ENCODE measurements around the gene COL5A1.

Gene COL5A1

DNA sequence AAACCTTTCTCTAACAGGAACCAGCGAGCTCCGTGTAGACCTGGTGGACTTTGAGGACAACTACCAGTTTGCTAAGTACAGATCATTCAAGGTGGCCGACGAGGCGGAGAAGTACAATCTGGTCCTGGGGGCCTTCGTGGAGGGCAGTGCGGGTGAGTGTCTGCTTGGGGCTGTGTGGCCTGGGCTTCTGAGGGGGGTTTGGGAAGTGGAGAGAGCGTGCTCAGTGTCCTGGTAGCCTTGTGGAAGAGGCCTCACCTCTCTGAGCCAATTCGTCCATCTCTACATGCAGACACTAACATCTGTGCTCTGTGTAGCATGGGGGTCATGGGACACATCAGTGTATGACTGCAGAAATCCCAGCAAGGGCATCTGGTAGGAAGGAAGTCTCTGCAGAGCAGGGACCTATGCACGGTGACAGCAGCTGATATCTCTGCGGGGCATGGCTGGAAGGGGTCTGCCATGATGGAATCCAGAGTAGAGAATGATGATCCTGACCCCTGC, 244.9 kb downstream of the COL5A1 start:
- no peak for DNase-seq

DNA sequence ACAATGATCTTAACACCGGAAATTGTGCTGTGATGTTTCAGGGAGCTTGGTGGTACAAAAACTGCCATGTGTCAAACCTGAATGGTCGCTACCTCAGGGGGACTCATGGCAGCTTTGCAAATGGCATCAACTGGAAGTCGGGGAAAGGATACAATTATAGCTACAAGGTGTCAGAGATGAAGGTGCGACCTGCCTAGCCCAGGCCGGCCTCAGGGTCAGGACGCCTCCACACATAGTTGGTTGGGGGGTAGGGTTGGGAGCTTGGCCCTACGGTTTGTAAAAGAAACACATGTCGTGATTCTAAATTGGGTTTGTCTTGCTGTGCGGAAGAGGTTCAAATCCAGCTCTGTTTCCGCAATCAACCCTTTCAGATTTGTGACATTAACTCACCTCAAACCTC, 245.6 kb downstream of the COL5A1 start:
- DNase-seq: no peak

DNA sequence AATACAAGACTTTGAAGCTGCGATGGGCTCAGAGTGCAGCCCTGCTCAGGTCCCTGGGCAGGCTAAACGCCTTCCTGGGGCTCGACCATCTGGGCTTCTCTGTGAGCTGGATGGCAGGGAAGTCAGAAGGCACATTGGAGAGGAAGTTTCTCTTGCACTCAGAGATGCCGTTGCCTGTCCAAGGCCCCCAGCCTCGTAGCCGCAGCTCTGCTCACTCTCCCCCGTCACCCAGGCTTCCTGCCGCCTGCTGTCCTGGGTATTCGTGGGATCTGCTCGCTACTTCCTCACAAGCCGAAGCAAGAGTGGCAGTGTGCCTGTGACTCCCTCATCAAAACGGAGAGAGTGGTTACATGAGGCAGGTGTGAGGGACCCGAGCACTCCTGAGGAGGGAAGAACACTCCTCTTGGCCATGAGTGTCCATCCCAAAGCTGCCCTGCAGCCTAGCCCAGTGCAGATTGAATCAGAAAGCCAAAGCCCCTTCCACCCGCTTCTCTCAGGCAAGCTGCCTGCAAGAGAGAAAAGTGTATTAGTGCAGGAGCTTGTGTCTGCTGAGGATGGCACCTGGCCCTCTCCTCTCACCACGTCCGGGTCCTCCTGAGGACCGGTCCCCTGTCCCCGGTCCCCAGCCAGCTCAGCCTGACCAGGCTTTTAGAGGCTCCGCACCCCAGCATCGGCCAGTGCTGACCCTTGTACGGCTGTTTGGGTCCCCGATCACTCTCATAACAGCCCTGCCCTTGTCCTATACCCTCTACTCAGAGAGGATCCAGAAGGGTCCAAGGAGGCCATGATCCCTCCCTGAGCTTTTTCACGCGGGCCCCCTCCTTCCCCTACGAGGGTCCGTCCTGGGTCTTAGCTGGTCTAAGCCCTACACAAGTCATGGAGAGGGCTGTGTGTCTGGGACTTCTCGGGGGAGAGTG, 246.3 kb downstream of the COL5A1 start:
- no peak for DNase-seq

DNA sequence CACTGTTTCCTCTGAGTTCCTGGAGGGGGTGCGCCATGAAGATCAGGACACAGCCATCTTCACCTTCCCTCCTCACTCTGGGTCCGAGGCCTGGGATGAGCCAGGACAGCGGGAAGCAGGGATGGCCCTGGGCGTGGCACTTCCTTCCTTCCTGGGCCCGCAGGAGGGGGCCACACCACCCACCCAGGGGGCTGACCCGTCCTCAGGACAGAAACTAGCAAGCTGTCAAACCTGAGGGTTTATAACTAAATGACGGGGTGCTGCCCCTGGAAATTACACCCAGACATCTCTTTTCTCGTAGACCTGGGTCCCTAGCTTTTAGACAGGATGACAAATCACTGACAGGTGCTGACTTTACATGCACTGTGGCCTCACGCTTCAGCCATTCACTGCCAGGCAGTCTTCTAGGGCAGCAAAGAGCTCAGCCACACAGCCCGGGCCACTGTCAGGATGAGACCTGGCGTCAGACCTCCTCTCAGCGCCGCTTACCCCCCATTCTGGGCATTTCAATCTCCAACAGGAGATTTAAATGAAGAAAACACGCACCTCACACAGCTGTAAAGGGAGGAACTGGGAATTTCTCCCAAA, 247.1 kb downstream of the COL5A1 start:
- DNase-seq: no peak

DNA sequence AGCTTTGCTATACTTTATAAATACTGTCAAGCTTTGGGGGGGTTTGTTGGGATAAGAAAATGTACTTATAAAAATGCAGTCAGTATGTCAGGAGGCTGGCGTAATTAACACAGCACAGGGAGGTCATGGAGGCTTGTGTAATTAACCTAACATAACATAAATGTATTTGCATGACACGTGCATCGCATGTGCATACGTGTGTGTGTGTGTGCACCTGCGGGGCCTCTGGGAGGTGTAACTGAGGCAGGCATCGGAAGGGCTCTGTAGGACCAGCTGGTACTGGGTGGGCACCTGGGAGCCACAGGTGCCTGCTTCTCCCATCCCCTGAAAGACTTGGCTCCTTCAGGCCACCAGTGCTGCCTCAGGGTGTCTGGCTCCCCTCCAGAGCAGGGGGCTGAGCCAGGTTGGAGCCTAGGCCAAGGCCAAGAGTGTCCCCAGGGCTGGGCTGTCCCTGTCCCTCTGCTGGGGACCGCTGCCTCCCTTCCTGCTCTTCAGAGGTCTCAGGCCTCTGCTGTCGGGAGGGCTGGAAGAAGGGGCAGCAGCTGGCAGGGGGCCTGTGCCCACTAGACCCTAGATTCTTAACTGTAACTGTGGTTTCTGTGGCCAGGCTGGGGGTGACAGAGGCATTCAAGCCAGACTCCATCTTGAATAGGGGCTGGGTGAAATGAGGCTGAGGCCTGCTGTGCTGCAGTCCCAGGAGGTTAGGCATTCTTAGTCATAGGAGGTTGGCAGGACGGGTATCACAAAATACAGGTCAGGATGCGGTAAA, 248.0 kb downstream of the COL5A1 start:
- no peak for DNase-seq

DNA sequence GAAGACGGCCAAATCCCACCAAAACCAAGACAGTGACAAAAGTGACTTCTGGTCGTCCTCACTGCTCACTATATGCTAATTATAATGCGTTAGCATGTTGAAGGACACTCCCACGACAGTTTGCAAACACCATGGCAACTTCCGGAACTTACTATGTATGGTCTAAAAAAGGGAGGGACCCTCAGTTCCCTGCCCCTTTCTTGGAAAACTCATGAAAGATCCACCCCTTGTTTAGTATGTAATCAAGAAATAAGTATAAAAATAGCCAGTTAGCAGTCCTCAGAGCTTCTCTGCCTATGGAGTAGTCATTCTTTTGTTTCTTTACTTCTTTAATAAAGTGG, 248.5 kb downstream of the COL5A1 start:
- no peak for DNase-seq

DNA sequence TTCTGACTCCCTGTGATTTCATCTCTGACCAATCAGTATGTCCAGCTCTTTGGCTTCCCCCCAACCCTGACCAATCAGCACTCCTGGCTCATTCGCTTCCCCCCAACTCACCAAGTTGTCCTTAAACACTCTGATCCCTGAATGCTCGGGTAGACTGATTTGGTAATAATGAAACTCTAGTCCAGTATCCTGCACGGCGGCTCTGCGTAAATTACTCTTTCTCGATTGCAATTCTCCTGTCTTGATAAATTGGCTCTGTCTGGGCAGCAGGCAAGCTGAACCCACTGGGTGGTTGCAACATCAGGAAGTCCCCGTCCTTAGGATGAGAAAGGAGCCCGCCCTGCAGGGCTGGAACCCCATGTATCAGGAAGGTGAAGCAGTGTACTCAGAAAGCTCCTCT, 249.4 kb downstream of the COL5A1 start:
- DNase-seq: no peak

DNA sequence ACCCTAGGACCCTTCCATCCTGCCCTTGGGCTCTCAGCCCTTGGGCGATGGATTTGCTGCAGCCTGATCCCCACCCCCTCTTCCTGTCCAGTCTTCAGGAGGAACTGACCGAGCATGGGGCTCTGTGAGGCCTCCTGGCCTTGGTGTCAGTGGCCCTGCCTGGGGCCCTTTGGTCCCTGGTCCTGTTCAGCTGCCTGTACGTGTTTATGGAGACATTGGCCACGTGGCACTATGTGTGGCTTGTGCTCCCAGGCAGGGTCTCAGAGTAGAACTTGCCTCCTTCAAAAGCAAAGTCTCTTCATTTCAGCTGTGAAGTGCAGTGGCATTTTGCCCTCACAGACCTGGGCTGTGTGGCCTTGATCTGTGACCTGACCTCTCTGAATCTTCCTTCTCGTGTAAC, 250.1 kb downstream of the COL5A1 start:
- no peak for DNase-seq

DNA sequence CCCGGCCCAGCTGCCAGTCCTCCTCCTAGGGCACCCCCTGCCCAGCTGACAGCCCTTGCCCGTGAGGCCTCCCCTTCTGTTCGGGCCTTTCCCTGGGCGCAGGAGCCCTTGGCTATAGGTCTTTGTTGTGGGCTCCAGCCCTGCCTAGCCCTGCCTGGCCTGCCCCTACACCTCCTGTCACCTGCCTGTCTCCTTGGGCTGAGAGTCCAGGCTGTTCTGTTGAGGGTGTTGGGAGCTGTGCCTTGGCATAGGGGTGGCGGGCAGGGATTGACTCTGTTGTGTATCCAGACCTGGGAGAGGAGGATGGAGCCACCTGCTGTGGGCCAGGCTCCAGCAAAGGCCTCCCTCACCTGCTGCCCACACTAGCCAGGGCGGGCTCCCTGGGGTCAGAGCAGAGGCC, 250.6 kb downstream of the COL5A1 start:
- DNase-seq: no peak

DNA sequence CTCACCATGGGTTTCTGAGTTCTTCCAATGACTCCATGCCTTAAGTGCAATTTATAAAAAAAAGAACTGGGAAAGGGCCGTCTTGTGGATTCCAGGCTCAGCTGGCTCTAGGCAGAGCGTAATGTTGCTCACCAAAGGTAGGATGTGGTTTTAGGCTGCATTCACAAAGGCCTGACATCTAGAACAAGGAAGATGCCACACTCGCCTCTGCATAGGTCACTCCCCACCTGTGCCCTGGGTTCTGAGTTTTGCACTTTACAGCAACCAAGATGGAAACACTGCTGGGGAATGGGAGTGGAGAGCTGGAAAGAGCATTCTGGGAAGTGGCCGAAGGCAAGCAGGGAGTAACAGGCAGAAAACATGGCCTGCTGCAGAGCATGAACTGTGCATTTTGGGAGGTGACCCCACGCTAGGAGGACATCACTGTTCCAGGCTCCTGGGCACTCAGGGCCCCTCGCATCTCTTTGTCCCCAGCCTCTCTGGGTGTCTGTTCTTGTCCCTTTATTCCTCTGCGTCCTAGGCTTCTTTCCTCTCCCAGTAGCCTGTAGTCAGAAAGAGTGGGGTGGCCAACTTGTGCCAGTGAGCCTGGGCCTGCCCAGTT, 251.3 kb downstream of the COL5A1 start:
- DNase-seq: no peak
